Measurements from ENCODE around the gene TK1. TPM values are rescaled to one million over a fixed set of nuclear protein-coding genes. Genes with fewer than 3 reads are reported as not detected.
A peak's percentile ranks its signal among the peaks of the same experiment; 100 is the strongest.

TK1 gene
- total and polyA plus RNA-seq, 5 experiments from 2014 or later = 0.18 to 1.1 TPM; not detected in 3

DNA sequence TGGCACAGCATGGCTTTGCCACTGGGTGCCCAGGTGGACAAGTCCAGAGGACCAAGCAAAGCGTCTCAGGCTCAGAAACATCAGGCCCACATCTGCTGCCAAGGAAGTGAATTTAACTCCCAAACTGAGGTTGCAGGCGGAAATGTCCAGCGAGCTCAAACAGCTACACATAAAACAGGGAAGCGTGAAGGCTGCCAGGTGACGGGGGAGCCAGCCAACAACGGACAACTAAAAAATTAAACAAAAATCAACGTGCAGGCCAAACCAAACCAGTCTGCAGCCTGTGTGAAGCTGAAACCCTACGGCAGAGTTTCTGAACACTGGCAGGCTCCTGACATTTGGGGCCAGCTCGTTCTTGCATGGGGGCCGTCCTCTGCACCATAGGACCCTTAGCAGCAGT is 2.5 kb downstream of the TK1 start:
- Mint-ChIP-seq H3K4me3 (peak overlapping the region in 1 of 10 donors; percentile 37), H3K4me1 (peaks cover 9 to 26% (median 13%) of the 10 kb centered on the region in 4 donors), H3K9me3 (no peaks in the 10 kb centered on the region), H3K27ac (no peak overlapping the region), H3K27me3 (no peaks in the 10 kb centered on the region), H3K36me3 (no peaks in the 10 kb centered on the region)
- ATAC-seq = no peak
- DNase-seq = no peak
- POLR2A ChIA-PET = no interaction called here

DNA sequence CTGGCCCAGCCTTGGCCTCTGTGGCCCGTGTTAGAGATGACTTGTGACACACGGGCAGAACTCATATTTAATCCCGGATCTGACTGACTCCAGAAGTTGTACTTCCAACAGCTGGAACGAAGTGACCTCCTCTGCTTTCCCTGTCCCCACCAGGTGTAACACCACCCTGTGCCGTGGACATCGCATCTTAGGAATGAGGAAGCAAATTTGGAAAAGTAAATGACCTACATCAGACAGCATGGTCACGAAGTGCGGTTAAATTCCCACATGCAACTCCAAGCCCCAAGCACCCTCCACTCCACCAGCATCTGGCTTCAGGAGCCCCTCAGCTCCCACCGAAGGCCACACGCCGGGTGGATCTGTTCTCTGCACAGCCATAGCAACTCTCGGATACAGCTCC is 2.9 kb downstream of the TK1 start:
- POLR2A ChIA-PET = no interaction called here
- H3K9me3 Mint-ChIP-seq = no peaks in the 10 kb centered on the region
- peaks cover 9 to 28% (median 13%) of the 10 kb centered on the region in 4 donors for H3K4me1 Mint-ChIP-seq
- ATAC-seq (no peak), DNase-seq (no peak)
- no peak overlapping the region for H3K27ac Mint-ChIP-seq
- H3K27me3 Mint-ChIP-seq = no peaks in the 10 kb centered on the region
- no peaks in the 10 kb centered on the region for H3K36me3 Mint-ChIP-seq
- H3K4me3 Mint-ChIP-seq = no peak overlapping the region

DNA sequence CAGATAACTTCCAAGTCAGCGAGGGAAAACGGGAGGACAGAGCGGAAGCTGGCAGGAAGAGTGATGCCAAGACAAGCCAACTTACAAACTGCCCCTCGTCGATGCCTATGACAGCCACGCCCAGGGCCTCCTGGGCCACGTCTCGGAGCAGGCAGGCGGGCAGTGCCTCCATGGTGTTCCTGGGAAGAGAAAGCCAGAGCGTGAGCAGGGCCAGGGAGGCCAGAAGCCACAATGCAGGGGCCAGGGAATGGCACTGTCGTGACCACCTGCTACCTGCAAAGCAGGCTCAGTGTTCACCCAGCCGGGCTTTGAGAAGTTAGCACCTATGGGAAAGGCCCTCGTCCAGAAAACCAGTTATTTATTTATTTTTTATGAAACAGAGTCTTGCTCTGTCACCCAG is 4.3 kb downstream of the TK1 start:
- POLR2A ChIA-PET = no interaction called here
- Mint-ChIP-seq H3K9me3 (no peaks in the 10 kb centered on the region), H3K27me3 (no peaks in the 10 kb centered on the region), H3K4me1 (peaks cover 8 to 26% (median 11%) of the 10 kb centered on the region in 4 donors), H3K36me3 (no peaks in the 10 kb centered on the region), H3K27ac (peak overlapping the region in 1 of 10 donors; percentile 41), H3K4me3 (no peak overlapping the region)
- no peak for ATAC-seq
- DNase-seq = no peak

DNA sequence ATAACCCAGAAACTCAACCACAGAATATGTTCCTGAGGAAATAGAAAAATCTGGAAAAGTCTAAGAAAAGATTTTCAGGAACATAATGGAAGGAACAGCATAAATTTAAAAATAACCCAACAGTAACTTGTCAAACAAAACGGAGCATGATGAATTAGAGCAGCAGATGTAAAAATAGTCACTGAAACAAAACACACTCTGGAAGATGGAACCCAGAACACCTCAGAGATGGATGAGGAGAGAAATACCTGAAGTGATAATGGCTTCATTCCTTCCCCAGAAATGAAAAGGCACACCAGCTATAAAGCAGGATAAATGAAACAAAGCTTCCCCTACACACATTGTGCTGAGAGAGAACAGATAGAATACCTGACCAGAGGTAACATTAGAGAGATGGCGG is 6.3 kb downstream of the TK1 start:
- no peak for DNase-seq
- Mint-ChIP-seq H3K36me3 (no peaks in the 10 kb centered on the region), H3K4me1 (peaks cover 7 to 31% (median 17%) of the 10 kb centered on the region in 4 donors), H3K9me3 (no peaks in the 10 kb centered on the region), H3K4me3 (peak overlapping the region in 2 of 10 donors; percentile 70 to 75), H3K27me3 (no peaks in the 10 kb centered on the region), H3K27ac (peak overlapping the region in 2 of 10 donors; percentile 29 to 82)
- no peak for ATAC-seq
- POLR2A ChIA-PET = interaction anchor here (1.5 kb wide), 1 partner anchor 11 kb away, joined by 3 read pairs; no protein-coding TSS in a partner anchor

DNA sequence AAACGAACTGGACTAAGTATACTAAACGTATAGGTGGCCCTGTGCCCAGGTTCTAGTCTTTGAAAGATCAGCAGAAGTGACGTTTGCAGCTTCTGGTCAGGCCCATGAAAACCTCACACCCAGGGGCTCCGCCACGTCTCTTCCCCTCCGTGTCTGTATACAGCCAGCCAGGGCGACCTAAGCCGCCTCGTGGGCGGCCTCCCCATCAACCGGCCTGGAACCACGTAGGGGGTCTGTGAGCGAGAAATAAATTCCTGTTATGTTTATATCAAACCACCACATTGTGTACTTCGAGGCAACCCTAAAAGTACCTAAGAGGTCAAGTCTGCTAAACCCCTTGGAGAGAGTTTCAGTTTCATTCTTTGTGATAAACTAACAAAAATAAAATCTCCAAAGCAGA is 6.8 kb downstream of the TK1 start:
- no peak for DNase-seq
- no peaks in the 10 kb centered on the region for H3K36me3 Mint-ChIP-seq
- peak overlapping the region in 3 of 10 donors; percentile 29 to 82 (median 52) for H3K27ac Mint-ChIP-seq
- peak overlapping the region in 2 of 10 donors; percentile 70 to 75 for H3K4me3 Mint-ChIP-seq
- peaks cover 7 to 35% (median 19%) of the 10 kb centered on the region in 4 donors for H3K4me1 Mint-ChIP-seq
- no peak for ATAC-seq
- H3K27me3 Mint-ChIP-seq = no peaks in the 10 kb centered on the region
- POLR2A ChIA-PET = interaction anchor here (1.5 kb wide), 1 partner anchor 11 kb away, joined by 3 read pairs; no protein-coding TSS in a partner anchor
- H3K9me3 Mint-ChIP-seq = no peaks in the 10 kb centered on the region

DNA sequence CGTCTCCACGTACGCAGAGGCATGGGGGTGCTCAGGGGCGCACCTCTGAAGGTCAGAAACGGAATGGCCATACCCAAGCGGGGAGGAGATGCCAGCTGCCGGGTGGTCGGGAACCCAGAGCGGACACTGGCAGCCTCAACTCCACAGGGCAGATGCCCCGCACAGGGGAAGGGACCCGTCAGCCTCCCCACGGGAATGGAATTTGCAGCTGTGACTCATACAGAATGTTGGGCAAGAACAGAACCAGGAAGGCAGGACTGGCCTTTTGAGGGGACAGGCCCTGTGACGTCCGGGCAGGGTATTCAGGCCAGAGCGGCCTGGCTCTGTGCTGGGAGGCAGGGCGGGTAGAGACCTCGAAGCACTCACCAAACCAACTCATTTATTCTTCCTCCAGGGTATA is 7.5 kb downstream of the TK1 start:
- ATAC-seq (no peak), DNase-seq (no peak)
- peak overlapping the region in 1 of 10 donors; percentile 51 for H3K27ac Mint-ChIP-seq
- H3K4me3 Mint-ChIP-seq = no peak overlapping the region
- POLR2A ChIA-PET = interaction anchor here (1.1 kb wide), 1 partner anchor 64 kb away, joined by 3 read pairs; no protein-coding TSS in a partner anchor
- H3K4me1 Mint-ChIP-seq = peaks cover 7 to 37% (median 21%) of the 10 kb centered on the region in 4 donors
- H3K27me3 Mint-ChIP-seq = no peaks in the 10 kb centered on the region
- no peaks in the 10 kb centered on the region for H3K36me3 Mint-ChIP-seq
- no peaks in the 10 kb centered on the region for H3K9me3 Mint-ChIP-seq

DNA sequence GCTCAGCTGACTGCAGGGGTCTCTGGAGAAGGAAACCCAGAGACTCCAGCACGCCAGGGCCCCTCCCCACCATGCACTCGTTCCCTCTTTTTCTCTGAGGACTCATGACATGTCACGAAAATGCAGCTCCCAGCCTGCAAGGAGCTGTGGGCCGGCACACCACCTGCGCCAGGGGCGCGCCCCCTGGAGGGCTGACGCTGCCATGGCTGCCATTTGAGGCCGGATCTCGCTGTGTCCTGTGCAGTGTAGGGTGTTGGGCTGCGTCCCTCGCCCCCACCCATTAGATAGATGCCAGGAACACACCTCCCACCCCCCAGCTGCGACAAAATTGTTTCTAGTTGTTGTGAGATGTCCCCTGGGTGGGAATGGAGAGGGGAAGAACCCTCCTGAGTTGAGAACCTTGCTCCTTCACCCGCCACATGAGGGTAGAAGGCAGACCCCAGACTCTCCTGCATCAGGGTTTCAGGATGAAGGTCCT is 10.3 kb downstream of the TK1 start:
- H3K4me1 Mint-ChIP-seq = peaks cover 30 to 65% (median 48%) of the 10 kb centered on the region in 4 donors
- POLR2A ChIA-PET = interaction anchor here (0.6 to 12.1 kb wide), 14 partner anchors 21 to 85 kb away, joined by 3 to 122 read pairs (median 3); partner anchors contain the start of genes TMC6 and TMC8
- peak; percentile 85 to 93 for ATAC-seq
- no peaks in the 10 kb centered on the region for H3K9me3 Mint-ChIP-seq
- H3K4me3 Mint-ChIP-seq = peak overlapping the region in 1 of 10 donors; percentile 19
- peaks cover 0 to 15% (median 0%) of the 10 kb centered on the region in 3 donors for H3K36me3 Mint-ChIP-seq
- DNase-seq = peak; percentile 60 to 85 (median 74)
- no peaks in the 10 kb centered on the region for H3K27me3 Mint-ChIP-seq
- H3K27ac Mint-ChIP-seq = peak overlapping the region in 1 of 10 donors; percentile 27

DNA sequence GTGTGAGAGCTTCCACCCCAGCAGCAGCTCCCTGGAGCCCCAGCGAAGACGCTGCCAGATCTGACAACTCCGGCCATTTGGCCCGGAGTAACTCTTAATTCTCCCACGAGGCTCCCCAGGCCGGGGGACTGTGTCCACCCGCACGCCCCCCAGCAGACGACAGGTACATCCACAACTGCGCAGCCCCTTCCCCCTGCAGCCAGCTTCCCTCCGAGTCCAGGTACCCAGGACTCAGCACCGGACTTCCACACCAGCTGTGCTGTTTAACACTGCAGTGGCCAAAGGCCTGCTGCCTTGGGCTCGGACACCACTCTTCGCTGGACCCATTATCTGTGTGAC is 11.2 kb downstream of the TK1 start:
- H3K4me3 Mint-ChIP-seq = peak overlapping the region in 1 of 10 donors; percentile 26
- peaks cover 0 to 18% (median 0%) of the 10 kb centered on the region in 3 donors for H3K36me3 Mint-ChIP-seq
- H3K4me1 Mint-ChIP-seq = peaks cover 32 to 71% (median 57%) of the 10 kb centered on the region in 4 donors
- no peak for DNase-seq
- H3K27me3 Mint-ChIP-seq = no peaks in the 10 kb centered on the region
- ATAC-seq = no peak
- no peaks in the 10 kb centered on the region for H3K9me3 Mint-ChIP-seq
- H3K27ac Mint-ChIP-seq = peak overlapping the region in 2 of 10 donors; percentile 43 to 57
- POLR2A ChIA-PET = interaction anchor here (0.5 to 12.1 kb wide), 7 partner anchors 23 to 63 kb away, joined by 3 to 122 read pairs (median 14); partner anchors contain the start of genes TMC6 and TMC8

DNA sequence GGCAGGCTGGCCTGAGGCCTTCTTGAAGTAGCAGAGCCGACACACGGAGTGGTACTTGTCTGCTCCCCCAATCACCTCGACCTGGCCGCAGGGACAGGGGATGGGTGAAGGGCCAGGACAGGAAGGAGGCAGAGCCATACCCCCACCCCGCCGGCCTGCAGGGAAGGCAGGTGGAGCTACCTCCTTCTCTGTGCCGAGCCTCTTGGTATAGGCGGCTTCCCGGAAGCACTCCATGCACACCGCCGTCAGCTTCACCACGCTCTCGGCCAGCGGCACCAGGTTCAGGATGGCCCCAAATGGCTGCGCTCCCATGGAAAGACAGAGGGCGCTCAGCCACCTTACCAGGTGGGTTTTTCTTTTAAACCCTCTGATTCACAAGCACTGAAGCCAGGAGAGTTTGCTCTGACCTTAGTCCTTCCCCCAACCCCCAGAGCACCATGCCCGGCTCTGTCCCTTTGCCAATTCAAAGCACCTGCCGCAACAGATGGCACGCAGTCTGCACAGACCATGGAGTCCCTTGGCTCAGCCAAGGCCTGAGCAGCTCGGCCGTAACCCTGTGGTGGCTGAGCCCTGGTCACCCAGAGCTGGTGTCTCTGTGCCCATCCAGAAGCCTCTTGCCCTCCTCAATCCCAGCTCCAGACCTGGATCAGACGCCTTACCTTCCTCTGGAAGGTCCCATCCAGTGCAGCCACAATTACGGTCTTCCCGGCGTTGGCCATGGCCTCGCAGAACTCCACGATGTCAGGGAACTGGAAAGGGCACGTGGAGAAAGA is 11.8 kb downstream of the TK1 start:
- Mint-ChIP-seq H3K4me1 (peaks cover 29 to 71% (median 59%) of the 10 kb centered on the region in 4 donors), H3K36me3 (peaks cover 0 to 18% (median 0%) of the 10 kb centered on the region in 3 donors), H3K27me3 (no peaks in the 10 kb centered on the region), H3K27ac (peak overlapping the region in 4 of 10 donors; percentile 60 to 90 (median 68)), H3K4me3 (peak overlapping the region in 1 of 10 donors; percentile 38), H3K9me3 (no peaks in the 10 kb centered on the region)
- DNase-seq (no peak), ATAC-seq (no peak)
- POLR2A ChIA-PET = interaction anchor here (0.6 to 12.1 kb wide), 7 partner anchors 32 to 1627 kb away, joined by 3 to 122 read pairs (median 14); partner anchors contain the start of genes TMC6 and TMC8

DNA sequence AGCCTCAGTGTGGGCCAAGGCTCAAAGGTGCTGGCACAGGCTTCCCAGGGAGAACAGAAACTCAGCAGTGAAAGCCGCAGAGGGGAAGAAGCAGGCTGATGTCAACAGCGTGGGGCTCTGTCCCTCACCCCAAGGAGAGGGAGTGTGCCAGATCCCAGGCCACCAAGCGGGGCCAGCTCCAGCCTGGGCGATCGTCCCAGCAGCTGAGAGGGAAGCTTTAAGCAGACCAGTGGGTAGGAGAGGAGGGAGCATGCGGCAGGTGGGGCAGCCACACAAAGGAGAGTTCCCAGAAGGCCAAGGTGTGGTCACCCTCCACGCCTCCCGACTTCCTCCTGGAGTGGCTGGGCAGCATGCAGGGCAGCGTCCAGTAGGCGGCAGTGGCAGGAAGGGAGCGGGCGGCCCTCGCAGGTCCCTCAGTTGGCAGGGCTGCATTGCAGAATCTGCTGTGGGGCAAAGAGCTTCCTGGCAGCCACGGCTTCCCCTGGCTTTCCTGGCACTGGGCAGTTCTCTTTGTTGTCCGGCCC is 12.4 kb downstream of the TK1 start:
- DNase-seq (no peak), ATAC-seq (no peak)
- Mint-ChIP-seq H3K9me3 (no peaks in the 10 kb centered on the region), H3K4me1 (peaks cover 29 to 73% (median 65%) of the 10 kb centered on the region in 4 donors), H3K27me3 (no peaks in the 10 kb centered on the region), H3K27ac (peak overlapping the region in 5 of 10 donors; percentile 3 to 92 (median 87)), H3K36me3 (peaks cover 0 to 18% (median 0%) of the 10 kb centered on the region in 3 donors), H3K4me3 (no peak overlapping the region)
- POLR2A ChIA-PET = interaction anchor here (1.5 to 12.1 kb wide), 4 partner anchors 35 to 62 kb away, joined by 10 to 122 read pairs (median 42); partner anchors contain the start of genes TMC6 and TMC8

DNA sequence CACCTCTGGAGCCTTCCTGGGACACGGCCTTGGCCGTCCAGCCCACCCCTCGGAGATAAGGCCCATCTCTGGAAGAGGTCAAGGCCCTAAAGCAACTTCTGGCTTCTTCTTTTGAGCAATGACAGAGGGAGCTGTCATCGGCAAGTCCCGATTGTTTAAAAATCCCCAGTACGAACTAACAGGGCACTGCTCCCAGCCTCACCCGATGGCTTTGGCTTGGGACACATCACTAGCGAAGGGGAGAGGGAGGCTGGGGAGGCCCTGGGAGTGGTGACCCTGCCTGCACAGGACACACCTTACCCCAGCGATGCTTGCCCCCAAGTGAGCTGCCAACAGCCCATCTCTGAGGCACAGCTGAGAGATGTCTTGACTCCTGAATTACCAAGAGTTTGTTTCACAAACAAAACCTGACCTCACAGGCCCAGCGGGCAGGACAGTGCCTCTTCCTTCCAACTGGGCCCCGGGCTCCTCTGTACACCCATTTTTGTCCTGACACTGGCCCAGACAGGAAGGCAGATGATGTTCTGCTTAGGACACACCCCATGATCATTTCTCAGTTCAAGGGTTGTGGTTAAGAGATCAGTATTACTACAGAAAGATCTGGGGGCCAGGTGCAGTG is 13.6 kb downstream of the TK1 start:
- Mint-ChIP-seq H3K4me3 (peak overlapping the region in 8 of 10 donors; percentile 21 to 75 (median 46)), H3K27ac (peak overlapping the region; percentile 69 to 94 (median 88))

More for the DNA sequence above, 13.6 kb downstream of the TK1 start:
- H3K4me1 Mint-ChIP-seq = peaks cover 29 to 68% (median 68%) of the 10 kb centered on the region in 4 donors
- POLR2A ChIA-PET = interaction anchor here (0.9 to 12.1 kb wide), 3 partner anchors 14 to 46 kb away, joined by 3 to 122 read pairs (median 4); partner anchors contain the start of genes AFMID, TK1, TMC6 and TMC8
- ATAC-seq (peak; percentile 13 to 45), DNase-seq (peak in 2 of 10 donors; percentile 30 to 34)
- no peaks in the 10 kb centered on the region for H3K27me3 Mint-ChIP-seq
- no peaks in the 10 kb centered on the region for H3K9me3 Mint-ChIP-seq
- H3K36me3 Mint-ChIP-seq = peaks cover 0 to 18% (median 0%) of the 10 kb centered on the region in 3 donors

All from naive thymus-derived CD8-positive, alpha-beta T cell (primary cell).